ENCODE results near the gene C22orf15. TPM values are rescaled to one million over a fixed set of nuclear protein-coding genes. Genes with fewer than 3 reads are reported as not detected.
"Not testable (repeated sequence)": the region's sequence is repeated elsewhere in the genome, so short reads cannot be mapped to it uniquely, and the experiment has no call there.

Gene C22orf15, protein sequence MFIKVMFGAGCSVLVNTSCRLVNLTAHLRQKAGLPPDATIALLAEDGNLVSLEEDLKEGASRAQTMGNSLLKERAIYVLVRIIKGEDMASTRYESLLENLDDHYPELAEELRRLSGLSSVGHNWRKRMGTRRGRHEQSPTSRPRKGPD
- not detected for total RNA-seq

DNA sequence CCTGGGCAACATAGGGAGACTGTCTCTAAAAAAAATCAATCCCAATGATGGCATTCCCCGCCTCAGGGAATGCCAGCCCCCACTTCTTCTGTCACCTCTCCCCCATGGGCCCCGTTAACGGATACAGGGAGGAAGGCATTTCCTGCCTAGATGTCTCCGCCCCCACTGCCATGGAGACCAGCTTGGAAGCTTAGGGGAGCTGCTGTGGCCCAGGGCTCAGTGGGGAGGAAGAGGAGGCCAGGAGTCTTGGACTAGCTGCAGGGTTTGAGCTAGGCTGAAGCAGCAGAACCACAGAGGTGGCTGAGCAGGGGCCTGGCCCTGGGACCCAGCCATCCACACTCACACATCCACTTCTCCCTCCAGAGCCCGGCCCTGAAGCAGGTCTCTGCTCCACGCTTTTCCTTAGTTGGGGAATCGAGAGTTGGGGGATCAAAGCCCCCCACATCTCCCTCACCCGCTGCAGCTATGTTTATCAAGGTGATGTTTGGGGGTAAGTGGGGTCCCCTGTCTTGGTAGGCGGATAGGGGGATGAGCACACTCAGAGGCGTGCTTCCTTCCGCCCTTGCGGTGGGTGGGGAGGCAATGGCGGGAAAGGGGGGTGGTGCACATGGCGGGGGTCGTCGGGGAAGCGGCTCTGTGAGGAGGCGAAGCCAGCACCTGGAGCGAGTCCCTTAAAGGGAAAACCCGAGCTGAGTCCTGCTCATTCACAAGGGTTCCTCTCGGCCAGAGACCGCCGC is at the start of gene C22orf15:
C22orf15 (plus strand) TSS at position 149 of the 737 bp plus-strand sequence; CDS start at position 466, 317 bp downstream.
- no peak for DNase-seq

DNA sequence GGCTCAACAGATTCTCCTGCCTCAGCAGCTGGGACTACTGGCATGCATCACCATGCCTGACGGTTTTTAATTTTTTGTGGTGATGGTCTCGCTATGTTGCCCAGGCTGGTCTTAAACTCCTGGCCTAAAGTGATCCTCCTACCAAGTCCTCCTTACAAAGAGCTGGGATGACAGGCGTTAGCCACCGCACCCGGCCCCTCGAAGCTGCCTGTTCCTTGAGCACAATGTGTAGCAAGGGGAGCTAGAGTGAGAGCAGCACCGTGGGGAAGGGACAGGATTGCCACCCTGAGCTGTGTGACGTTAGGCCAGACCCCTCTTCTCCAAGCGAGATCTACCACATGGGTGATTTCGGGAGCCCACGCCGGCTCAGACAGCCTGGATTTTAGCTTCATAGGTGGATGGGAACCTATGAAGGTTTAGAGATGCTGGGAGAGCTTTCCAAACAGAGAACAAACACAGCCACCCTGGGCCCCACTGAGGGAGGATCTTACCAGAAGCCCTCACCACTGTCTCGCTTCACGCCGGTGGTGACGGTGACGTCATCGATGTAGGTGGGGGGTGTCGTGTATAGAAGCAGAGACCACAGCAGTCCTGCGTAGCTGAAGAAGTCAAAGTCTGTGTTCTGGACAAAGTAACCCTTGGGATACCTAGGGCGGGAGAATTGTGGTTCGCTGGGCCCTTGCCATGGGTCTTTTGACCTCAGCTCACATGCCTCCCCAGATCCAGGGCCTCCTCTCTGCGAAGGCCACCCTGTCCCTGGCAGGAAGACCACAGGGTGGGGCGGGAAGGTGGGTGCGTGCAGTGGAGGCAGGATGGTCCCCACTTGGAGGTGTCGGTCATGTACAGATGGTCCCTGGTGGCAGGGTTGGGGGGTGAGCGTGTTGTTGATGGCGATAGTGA is 48.8 kb upstream of the C22orf15 start:
- DNase-seq = no peak

DNA sequence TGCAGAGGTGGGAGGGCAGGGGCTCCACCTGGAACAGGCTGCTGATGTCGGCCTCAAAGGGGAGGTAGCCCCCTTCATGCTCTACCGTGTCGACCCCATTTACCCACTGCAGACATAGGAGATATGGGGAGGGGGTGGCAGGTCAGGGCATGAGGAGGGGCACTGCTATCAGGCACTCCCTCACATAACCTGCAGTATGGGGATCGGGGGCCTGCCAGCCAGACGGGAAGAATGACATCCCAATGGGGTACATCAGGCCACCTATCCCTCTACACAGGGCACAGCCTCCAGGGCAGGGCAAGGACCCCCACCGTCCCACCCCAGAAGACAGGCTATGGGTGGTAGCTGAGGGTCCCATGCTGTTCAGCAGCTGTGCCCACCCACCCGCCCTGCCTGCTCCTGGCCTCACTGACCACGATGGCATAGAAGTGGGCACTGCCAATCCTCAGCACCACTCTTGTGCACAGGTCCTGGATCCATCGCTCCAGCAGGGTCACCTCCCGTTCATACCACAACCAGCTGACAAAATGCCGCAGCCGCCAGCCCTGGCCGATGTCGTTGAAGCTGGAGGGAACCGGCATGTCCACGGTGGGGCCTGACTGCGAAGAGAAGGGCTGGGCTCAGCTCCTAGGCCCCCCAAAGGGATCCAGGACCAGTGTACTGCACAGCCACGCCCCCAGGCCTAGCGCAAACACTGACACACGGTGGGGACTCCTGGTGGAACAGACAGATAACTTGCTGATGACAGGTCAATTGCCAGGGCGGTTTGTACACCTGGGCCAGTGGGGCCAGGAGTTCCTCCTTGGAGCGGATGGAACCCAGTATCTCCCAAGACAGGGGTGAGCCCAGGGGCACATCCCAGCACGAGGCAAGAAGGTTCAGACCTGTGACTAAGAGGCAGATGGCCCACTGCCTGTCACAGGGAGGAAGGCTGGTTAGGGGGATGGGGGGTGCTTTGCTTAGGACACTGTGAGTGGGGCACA is 47.9 kb upstream of the C22orf15 start:
- DNase-seq = no peak

DNA sequence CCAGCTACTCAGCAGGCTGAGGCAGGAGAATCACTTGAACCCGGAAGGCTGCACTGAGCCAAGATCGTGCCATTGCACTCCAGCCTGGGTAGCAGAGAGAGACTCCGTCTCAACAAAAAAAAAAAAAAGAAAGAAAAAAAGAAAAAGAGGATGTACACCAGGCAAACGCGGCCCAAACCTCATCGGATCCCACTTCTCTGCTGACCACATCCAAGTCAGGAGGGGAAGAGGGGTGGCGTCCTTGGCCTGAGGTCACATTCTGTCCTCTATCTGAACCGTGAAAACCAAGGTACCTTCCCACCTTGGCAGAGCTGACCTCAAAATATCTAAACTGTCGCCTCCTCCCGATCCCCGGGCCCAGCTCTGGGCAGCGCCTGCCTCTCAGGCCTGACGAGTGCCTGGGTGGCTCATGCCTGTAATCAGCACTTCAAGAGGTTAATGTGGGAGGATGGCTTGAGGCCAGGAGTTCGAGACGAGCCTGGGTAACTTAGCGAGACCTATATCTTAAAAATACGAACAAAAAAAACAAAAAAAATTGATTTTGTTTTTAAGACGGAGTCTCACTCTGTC is 46.9 kb upstream of the C22orf15 start:
- DNase-seq = no peak

DNA sequence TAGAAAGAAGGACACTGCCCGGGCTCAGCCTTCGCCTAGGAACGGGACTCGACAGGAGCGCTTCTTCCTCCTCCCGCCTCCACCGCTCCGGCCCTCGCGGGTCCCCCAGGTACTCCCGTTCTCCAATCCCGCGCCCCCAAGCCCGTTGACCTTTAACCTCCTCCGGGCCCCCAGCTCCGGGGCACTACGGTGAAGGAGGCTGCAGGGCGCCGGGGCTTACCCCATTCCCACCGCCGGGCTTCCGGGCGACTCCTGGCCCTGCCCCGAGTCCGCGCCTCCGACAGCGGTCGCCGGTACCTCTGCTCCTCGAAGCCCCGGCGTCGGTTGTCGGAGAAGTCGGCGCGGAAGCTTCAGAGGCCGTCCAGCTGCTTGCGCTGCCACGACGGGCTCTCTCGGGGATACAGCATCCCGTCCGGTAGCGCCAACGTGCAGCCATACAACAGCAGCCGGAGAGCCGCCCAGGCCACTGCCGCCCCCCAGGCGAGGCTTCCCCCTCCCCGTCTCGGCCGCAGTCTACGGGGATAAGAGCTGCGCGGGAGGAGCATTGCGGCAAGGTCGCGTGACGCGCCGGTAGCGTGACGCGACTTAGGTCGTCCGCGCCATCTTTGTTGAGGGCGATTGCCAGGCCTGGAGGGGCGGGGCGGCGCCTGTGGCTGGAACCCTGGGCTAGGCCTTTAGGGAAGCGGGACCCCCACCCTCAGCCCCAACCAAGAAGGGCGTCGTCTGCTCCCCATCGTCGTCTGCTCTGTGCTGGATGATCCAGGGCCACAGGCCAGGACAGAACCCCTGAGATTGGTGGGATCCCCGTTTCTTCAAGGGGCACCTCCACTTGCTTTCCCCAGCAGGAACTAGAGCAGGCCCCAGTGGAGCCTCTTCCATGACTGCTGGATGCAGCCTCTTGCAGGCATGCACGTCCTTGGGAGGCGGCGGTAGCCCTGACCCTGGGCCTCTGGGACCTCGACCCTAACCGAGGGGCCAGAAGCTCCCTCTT is 45.7 kb upstream of the C22orf15 start:
- peak; percentile 94 for DNase-seq

DNA sequence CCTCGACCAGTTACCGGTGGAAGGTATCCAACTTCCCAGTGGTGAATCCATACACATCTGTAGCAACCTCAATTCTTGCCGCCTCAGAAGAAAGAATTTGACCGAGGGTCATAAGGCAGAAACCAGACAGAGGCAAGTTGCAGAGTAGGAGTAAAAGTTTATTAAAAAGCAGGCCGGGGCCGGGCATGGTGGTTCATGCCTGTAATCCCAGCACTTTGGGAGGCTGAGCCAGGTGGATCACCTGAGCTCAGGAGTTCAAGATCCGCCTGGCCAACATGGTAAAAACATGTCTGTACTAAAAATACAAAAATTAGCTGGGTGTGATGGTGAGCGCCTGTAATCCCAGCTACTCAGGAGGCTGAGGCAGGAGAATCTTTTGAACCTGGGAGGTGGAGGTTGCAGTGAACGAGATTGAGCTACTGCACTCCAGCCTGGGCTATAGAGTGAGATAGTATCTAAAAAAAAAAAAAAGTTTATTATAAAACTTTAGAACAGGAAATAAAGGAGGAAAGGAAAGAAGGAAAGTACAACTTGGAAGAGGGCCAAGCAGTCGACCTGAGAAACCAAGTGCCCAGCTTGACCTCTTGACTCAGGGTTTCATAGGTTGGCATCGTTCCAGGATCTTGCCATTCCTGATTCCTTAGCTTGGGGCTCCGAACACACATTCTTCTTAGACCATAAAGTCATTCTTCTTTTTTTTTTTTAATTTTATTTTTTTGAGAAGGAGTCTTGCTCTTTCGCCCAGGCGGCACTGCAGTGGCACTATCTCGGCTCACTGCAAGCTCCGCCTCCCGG is 44.2 kb upstream of the C22orf15 start:
- no peak for DNase-seq

DNA sequence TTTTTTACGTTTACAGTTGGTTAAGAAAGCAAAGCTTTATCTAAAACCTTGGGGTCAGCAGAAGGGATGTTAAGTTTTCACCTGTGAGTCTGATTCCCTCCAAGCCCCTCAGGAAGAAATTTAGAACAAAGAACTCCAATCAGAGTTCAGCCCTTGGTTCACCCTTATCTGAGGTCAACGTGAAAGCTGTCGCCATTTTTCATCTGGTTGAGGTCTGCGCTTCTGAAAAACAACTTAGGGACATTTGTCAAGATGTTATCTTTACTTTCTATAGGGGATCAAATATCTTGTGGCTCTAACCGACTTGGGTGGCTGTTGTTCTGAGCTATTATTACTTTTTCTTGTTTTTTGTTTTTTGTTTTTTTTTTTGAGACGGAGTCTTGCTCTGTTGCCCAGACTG is 41.9 kb upstream of the C22orf15 start:
- no peak for DNase-seq

DNA sequence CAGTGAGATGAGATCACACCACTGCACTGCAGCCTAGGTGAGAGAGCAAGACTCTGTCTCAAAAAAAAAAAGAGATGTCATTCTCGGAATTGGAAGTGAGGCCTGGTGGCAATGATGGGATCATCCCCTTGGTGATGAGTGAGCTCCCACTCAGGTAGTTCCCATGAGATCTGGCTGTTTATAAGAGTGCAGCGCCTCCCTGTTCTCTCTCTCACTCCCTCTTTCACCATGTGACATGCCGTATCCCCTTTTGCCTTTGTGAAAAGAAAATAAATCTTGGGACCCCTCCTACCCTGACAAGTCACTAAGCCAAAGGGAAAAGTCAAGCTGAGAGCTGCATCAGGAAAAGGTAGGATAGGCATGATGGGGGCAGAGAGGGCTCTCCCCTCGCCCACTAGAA is 40.6 kb upstream of the C22orf15 start:
- no peak for DNase-seq

DNA sequence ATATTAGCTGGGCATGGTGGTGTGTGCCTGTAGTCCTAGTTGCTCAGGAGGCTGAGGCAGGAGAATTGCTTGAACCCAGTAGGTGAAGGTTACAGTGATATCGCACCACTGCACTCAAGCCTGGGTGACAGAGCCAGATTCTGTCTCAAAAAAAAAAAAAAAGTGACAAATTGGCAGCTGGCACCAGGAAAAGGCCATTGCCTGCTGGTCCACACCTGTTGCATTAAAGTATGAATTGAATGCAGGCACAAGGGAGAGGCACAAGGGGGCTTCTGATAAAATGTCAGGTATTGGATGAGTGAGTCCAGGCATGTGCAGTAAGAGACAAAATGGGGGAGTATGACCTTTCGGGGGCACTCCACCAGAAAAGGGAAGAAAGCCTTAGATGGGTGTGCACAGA is 40.1 kb upstream of the C22orf15 start:
- DNase-seq = peak; percentile 25

DNA sequence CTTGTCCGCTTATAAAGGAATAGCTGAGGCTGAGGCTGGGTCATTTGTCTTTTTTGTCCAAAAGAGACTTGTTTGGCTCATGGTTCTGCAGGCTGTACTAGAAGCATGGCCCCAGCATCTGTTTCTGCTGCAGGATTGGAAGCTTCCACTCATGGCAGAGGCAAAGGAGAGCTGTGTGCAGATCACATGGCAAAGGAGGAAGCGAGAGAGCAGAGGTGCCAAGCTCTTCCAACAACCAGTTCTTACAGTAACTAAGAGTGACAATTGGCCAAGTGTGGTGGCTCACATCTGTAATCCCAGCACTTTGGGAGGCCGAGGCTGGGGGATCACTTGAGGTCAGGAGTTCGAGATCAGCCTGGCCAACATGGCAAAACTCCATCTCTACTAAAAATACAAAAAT is 34.7 kb upstream of the C22orf15 start:
- DNase-seq = not testable (repeated sequence)

DNA sequence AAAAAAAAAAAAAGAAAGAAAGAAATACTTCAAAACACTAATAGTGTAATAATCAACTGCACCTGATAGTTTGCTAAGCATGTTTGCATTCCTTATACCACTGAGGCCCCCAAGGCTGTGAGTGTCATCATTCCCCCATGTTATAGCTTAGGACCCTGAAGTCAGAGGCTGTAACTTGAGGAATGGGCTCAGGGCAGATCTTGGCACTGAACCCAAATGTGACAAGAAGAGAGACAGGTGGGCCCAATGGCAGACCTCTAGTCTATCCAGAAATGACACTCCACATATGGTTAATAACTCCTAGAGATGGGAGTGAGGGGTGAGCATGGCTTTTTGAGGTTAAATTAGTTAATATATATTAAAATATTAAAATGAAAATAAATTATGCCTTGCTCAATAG is 25.1 kb upstream of the C22orf15 start:
- peak; percentile 48 for DNase-seq

DNA sequence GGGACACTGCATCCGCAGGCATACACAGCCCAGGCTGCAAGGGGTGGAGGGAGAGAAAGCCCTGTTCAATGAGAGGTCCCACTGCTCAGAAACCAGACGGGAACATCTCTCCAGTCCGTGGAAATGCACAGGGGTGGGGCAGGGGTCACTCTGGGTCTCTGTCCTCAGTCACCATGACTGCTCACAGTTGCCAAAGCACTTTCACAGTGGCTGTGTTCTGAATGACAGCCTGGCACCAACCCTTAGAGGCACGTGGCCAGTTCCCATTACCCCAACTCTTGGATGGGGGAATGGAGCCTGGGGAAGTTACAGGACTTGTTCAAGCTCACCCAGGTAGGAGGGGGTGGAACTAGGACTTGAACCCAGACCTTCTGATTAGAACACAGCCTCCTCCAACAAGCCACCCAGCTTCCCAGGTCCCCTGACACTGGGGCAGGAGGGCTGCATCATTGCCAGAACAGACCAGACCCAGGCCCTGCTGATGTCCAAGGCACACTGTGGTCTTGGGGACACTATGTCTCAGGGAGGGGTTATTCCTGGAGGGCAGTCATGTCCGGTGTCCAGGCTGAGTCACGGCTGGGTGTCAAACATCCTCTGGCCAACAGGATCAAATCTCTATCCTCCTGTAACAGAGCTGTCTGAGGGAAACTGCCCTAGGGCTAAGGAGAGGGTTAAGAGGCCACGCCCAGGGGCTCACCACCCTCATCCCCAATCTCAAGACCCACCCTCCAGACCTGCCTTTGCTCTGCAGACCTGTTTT is 20.1 kb upstream of the C22orf15 start:
- DNase-seq = no peak

DNA sequence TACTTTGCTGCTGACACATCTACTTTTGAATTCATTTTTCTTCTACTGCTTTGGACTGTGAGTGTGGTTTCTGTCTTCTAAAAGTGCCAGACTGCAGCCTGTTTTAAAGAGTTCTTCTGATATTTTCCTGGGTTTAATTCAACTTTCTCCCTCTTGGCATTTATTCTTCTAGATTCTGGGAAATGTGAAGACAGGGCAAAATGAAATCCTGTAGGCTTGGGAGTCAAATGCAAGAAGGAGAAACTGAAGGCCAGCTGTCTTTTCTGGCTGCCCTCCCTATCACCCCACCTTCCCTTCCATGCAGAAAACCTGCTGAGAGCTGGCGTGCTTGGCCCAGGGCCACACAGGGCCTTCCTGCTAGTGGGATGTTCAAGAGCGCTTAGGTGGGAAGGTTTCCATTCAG is 19.5 kb upstream of the C22orf15 start:
- DNase-seq = peak; percentile 90

DNA sequence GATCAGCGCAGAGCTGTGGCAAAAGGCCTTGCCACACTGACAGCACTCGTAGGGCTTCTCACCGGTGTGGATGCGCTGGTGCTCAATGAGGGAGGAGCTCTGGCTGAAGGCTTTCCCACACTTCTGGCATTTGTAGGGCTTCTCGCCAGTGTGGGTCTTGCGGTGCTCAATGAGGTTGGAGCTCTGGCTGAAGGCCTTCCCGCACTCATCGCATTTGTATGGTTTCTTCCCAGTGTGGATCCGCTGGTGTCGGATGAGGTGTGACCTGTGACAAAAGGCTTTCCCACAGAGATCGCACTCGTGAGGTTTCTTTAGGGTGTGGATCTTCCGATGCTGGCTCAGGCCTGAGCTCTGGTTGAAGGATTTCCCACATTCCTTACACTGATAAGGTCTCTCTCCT is 18.8 kb upstream of the C22orf15 start:
- no peak for DNase-seq

DNA sequence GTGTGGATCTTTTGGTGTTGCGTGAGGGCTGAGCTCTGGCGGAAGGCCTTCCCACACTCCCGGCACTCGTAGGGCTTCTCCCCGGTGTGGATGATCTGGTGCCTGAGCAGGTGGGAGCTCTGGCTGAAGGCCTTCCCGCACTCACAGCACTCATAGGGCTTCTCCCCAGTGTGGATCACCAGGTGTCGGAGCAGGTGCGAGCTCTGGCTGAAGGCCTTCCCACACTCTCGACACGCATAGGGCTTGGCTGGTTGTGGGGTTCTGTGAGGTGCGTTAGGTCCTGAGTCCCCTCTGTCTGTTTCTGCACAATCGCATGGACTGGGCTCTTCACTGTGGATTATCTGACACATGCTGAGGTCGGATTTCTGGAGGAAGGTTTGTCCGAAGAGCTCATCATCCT is 18.3 kb upstream of the C22orf15 start:
- no peak for DNase-seq

DNA sequence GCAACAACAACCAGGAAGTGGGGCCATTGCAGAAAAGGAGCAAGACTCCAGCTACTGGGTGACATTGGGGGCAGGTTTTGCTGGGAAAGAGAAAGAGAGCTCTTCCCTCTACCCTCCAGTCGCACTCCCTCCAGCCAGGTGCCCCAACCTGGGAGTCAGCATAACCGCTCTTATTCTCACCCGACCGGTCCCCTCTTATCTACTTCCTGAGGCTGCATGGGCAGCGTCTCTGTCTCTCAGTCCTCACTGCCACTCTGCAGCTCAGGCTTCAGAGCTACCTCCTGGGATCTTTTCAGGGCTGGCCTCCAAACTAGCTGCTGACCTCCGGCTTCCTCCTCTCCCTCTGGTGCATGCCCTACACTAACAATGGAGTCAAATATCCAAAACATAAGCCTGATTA is 17.0 kb upstream of the C22orf15 start:
- no peak for DNase-seq

DNA sequence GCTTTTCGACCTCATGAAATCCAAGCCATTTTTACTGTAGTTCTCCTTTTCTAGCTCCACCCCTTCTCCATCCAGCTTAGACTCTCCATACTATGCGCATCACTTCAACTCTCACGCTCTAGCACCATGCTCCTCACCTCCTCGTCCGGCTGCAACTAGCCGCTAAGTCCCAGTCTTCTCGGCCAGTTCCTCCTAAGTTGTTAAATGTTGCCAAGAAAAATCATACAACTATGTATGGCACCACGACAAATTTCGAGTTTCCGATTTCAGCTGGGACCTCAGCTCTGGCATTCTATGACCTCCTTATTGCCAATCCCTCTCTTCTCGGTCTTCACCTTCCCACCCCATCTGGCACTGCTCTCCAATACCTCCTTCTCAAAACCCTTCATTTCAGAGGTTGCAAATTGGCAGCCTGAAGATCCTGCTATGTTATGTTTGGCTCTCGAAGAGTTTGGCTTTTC is 12.9 kb upstream of the C22orf15 start:
- DNase-seq = peak; percentile 64

DNA sequence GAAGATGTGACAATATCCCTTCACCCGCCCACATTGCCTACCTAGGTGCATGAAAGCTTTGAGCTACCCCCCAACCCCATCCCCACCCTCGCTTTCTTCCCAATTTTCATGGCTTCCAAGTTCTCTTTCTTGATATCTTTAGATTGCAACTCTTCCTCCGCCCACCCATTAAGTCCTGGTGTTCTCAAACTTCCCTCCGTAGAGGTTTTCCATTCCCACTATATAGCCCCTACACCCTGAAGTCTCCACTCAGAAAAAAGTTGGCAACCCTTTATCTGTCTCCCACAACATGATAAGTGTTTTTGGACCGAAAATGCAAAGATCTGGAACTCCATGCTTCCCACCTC is 12.4 kb upstream of the C22orf15 start:
- no peak for DNase-seq

Data from tongue (tissue), 2 donors.